ENCODE measurements around the gene SUV39H2. TPM values are rescaled to one million over a fixed set of nuclear protein-coding genes. Genes with fewer than 3 reads are reported as not detected.
A peak's percentile ranks its signal among the peaks of the same experiment; 100 is the strongest.

SUV39H2 gene, protein sequence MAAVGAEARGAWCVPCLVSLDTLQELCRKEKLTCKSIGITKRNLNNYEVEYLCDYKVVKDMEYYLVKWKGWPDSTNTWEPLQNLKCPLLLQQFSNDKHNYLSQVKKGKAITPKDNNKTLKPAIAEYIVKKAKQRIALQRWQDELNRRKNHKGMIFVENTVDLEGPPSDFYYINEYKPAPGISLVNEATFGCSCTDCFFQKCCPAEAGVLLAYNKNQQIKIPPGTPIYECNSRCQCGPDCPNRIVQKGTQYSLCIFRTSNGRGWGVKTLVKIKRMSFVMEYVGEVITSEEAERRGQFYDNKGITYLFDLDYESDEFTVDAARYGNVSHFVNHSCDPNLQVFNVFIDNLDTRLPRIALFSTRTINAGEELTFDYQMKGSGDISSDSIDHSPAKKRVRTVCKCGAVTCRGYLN
- 1 to 10 TPM; 1.9 to 3.0 TPM for total RNA-seq

DNA sequence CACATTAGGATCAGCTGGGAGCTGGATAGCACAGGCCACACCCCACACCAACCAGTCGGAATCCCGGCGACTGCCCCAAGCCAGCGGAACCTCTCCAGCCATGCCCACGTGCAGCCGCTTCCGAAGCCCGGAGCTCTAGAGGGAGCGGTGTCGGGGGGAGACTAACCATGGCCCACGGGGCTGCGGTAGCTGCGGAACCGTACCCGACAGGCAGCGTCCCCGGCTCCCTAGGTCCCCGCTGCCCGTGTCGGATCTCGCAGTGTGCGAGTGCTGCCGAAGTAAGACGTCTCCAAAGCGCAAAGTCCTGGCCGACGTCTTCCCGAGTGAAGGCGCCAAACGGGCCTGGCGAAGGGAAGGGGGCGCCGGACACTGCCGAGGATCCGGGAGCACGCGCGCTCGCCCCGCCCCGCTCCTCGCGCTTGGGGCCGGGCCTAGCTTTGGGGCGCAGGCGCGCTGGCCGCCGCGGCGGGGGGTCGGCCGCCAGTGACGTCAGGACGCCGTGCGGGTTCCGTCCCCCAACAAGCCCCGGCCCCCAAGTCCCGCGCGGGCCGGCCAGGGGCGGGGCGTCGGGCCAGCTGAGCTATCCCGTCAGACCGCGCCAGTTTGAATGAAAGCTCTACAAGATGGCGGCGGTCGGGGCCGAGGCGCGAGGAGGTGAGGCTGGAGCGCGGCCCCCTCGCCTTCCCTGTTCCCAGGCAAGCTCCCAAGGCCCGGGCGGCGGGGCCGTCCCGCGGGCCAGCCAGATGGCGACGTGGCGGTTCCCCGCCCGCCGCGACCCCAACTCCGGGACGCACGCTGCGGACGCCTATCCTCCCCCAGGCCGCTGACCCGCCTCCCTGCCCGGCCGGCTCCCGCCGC, at the start of gene SUV39H2:
TSS of gene SUV39H2 (plus strand) at position 601 of the 858 bp plus-strand sequence. CDS start at position 624, 23 bp downstream.
- Histone ChIP-seq H3K9me3 (no peaks in the 10 kb centered on the region), H3K27me3 (no peaks in the 10 kb centered on the region), H3K4me3 (peak within 1 kb of the TSS; percentile 93 to 99), H3K4me1 (peaks cover 0 to 34% of the 10 kb centered on the region in 2 donors), H3K36me3 (no peaks in the 10 kb centered on the region), H3K27ac (peak within 1 kb of the TSS; percentile 96 to 99)
- peak; percentile 95 for DNase-seq (ENCODE audit: low spot score)
- TF ChIP-seq, protein P1, sequence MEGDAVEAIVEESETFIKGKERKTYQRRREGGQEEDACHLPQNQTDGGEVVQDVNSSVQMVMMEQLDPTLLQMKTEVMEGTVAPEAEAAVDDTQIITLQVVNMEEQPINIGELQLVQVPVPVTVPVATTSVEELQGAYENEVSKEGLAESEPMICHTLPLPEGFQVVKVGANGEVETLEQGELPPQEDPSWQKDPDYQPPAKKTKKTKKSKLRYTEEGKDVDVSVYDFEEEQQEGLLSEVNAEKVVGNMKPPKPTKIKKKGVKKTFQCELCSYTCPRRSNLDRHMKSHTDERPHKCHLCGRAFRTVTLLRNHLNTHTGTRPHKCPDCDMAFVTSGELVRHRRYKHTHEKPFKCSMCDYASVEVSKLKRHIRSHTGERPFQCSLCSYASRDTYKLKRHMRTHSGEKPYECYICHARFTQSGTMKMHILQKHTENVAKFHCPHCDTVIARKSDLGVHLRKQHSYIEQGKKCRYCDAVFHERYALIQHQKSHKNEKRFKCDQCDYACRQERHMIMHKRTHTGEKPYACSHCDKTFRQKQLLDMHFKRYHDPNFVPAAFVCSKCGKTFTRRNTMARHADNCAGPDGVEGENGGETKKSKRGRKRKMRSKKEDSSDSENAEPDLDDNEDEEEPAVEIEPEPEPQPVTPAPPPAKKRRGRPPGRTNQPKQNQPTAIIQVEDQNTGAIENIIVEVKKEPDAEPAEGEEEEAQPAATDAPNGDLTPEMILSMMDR (IDR thresholded peaks at IDR 0.05) = peak in 1 of 2 donors; percentile 38

DNA sequence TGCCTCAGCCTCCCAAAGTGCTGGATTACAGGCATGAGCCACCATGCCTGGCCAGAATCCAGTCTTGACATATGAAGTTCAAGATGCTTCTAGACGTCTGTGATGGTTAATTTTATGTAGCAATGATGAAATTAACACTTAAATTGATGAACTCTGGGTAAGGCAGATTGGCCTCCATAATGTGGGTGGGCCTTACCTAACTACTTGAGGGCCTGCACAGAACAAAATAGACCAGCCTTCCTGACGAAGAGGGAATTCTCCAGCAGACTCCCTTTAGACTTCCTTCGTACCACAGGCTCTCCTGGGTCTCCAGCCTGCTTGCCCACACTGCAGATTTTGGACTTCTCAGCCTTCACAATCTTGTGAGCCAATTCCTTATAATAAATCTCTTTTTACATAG, 45.6 kb upstream of the SUV39H2 start:
- Histone ChIP-seq H3K36me3 (no peaks in the 10 kb centered on the region), H3K4me3 (no peak overlapping the region), H3K27me3 (no peaks in the 10 kb centered on the region), H3K27ac (no peak overlapping the region), H3K9me3 (no peaks in the 10 kb centered on the region), H3K4me1 (peaks cover 0 to 10% of the 10 kb centered on the region in 2 donors)
- DNase-seq (ENCODE audit: low spot score) = no peak
- TF ChIP-seq, protein P1 (IDR thresholded peaks at IDR 0.05) = no peak

DNA sequence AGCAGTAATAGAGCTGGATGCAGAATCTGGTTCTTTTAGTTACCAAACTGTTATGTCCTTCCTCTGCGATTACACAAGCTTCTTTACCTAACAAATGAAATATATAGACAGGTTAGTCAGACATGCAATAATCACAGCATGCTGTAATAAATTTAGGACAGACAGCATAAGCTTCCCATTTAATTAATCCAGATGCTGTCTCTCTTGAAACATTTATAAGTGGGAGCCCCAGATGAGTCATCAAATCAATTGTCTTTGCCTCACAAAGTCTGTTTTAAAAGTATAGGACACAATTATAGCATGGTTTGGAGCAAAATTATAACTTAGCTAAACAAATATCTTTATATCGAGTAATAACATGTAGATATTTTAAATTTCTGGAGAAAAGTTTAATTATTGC, 42.5 kb upstream of the SUV39H2 start:
- H3K36me3 ChIP-seq = no peaks in the 10 kb centered on the region
- TF ChIP-seq, protein P1 (IDR thresholded peaks at IDR 0.05) = no peak
- no peaks in the 10 kb centered on the region for H3K9me3 ChIP-seq
- H3K27ac ChIP-seq = peak overlapping the region in 1 of 2 donors; percentile 98
- peaks cover 0 to 16% of the 10 kb centered on the region in 2 donors for H3K4me1 ChIP-seq
- H3K4me3 ChIP-seq = no peak overlapping the region
- DNase-seq (ENCODE audit: low spot score) = no peak
- no peaks in the 10 kb centered on the region for H3K27me3 ChIP-seq

DNA sequence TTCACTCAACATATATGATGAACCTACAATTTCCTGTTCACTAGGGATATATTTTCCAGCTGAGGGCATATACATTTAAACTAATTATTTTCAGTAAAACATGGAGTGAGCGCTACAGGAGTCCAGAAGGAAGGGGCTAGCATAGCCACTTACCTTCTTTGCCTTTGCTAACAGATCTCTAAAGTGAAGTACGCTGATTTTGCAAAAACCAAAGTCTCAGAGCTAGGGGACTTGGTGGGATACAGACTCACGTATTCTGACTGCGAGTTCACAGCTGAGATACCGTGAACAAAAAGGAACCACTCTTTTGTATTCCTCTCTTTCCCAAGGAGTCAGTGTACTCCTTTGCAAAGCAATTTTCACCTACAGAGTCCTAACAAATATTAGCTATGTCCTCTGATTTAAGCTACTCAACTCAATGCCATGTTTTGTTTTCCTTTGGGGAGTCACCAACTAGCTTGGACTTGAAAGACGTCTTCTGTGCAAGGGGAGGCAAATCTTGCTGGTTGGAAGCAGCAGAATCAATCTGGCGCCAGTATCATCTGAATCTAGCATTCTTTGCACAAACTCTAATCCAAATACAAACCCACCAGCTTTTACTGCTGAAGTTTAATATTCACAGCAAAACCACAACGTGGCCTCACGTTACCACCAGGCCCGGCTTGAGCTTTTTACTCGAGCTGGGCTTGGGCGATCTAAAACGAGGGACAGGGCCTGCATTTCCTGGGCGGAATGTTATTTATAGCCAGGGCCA, 41.5 kb upstream of the SUV39H2 start:
- H3K9me3 ChIP-seq = no peaks in the 10 kb centered on the region
- peak overlapping the region; percentile 92 to 98 for H3K27ac ChIP-seq

More for the DNA sequence above, 41.5 kb upstream of the SUV39H2 start:
- peak overlapping the region; percentile 97 to 99 for H3K4me3 ChIP-seq
- peaks cover 0 to 16% of the 10 kb centered on the region in 2 donors for H3K4me1 ChIP-seq
- DNase-seq (ENCODE audit: low spot score) = no peak
- H3K27me3 ChIP-seq = no peaks in the 10 kb centered on the region
- TF ChIP-seq, protein P1 (IDR thresholded peaks at IDR 0.05) = no peak
- peaks cover 9% of the 10 kb centered on the region for H3K36me3 ChIP-seq

Data from right atrium auricular region (tissue), 2 donors.